IPS-20b (cell line): Measurements from ENCODE around the gene TNNI3.

Experiments
- H3K27ac ChIP-seq: one replicate; pipeline ENCODE4 v1.5.1; 2013; ENCODE audit warnings: low read length
- H3K27me3 ChIP-seq: 2 replicates; pipeline ENCODE4 v1.6.1; 2013; ENCODE audit warnings: mild to moderate bottlenecking, low read length, inconsistent platforms; ENCODE audit not compliant: insufficient read depth
- H3K36me3 ChIP-seq: 2 replicates; pipeline ENCODE4 v1.6.1; 2013; ENCODE audit warnings: low read depth, mild to moderate bottlenecking, inconsistent platforms, low read length, moderate library complexity; ENCODE audit not compliant: insufficient read depth
- H3K4me1 ChIP-seq: 2 replicates; pipeline ENCODE4 v1.6.1; 2013; ENCODE audit warnings: mild to moderate bottlenecking, control low read depth, inconsistent platforms, low read length, moderate library complexity; ENCODE audit not compliant: insufficient read depth
- H3K4me3 ChIP-seq: 2 replicates; pipeline ENCODE4 v1.5.1; 2013; ENCODE audit warnings: mild to moderate bottlenecking, low read length, inconsistent platforms
- H3K9ac ChIP-seq: 2 replicates; pipeline ENCODE4 v1.6.1; 2013; ENCODE audit warnings: low read depth, mild to moderate bottlenecking, inconsistent platforms, low read length, moderate library complexity
- H3K9me3 ChIP-seq: 2 replicates; pipeline ENCODE4 v1.6.1; 2013; ENCODE audit warnings: mild to moderate bottlenecking, low read depth, low read length, inconsistent platforms; ENCODE audit not compliant: insufficient read depth

The TNNI3 gene

DNA sequence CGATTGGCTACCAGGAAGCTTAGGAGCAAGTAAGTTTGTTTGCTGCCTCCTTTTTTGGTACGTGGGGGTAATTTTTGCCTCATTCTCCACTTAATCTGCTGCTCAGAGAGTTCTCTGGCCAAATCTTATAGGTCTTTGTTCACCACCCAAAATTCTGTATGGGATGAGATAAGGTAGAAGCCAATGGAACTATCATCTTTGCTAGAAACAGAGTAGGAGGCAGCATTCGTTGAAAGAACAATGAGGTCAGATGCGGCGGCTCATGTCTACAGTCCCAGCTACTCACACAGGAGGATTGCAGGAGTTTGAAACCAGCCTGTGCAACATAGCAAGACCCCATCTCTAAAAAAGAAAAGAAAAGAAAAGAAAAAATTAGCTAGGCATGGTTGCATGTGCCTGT, 13.9 kb upstream of the TNNI3 start:
- H3K4me3 ChIP-seq: no peak overlapping the region
- peaks cover 7% of the 10 kb centered on the region for H3K4me1 ChIP-seq
- no peaks in the 10 kb centered on the region for H3K36me3 ChIP-seq
- H3K27ac ChIP-seq: no peak overlapping the region
- no peak overlapping the region for H3K9ac ChIP-seq
- peaks cover 78% of the 10 kb centered on the region for H3K27me3 ChIP-seq
- H3K9me3 ChIP-seq: no peaks in the 10 kb centered on the region

DNA sequence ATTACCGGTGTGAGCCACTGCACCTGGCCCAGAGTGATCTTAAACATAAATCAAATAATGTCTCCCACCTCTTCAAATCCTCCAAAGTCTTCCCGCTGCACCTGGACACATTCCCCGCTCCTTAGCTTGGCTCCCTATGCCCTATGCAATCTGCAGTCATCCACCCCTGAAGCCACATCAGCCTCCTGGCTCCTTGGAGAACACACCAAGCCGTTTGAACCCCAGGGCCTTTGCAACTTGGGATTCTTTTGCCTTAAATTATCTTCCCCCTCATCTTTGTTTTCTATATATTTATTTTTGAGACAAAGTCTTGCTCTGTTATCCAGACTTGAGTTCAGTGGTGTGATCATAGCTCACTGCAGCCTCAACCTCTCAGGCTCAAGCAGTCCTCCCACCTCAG, 11.6 kb upstream of the TNNI3 start:
- Histone ChIP-seq H3K4me1 (peaks cover 3% of the 10 kb centered on the region; the same call in 1 of the 2 replicates), H3K9me3 (no peaks in the 10 kb centered on the region), H3K27me3 (peaks cover 55% of the 10 kb centered on the region)

DNA sequence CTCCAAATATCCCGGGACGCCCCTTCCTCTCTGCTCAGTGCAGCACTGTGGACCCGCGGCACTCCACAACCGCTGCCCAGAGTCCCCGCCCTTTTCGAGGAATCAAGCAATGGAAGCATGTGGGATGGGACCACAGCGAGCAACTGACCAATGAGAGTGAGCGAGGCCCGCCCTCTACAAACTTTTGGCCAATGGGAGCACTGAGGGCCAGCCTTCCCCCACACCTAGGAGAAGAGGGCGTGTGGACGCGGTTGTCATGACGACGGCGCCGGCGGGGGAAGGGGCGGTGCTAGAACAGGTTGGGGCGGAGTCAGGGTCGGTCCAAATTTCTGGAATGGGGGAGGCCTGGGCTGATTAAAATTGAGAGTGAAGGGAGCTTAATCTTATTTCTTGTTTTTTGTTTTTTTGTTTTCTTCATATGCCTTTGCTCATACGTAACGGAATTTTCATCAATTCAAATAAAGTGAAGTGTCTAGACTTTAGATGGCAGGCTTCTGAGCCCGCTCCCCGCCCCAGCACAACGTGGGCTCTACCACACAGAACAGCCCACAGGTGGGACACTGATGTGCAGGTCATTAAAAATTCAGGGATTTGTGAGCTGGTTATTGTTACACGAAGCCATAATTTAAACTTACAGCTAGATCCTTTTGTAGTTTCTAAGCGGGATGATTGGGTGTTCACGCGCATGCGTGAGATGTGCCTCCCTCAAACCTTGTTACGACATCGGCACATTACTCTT, 9.2 kb upstream of the TNNI3 start, which contains the start of gene DNAAF3:
Gene DNAAF3 (minus strand): TSS at position 84 of the 739 bp plus-strand sequence. CDS start 200 bp downstream, outside the sequence.
- Histone ChIP-seq H3K4me3 (peak within 1 kb of the TSS; percentile 74), H3K27me3 (peaks cover 43% of the 10 kb centered on the region), H3K4me1 (no peaks in the 10 kb centered on the region), H3K27ac (peak within 1 kb of the TSS; percentile 26), H3K9me3 (no peaks in the 10 kb centered on the region), H3K36me3 (no peaks in the 10 kb centered on the region), H3K9ac (peak within 1 kb of the TSS; percentile 67)

More for the DNA sequence above, 11.6 kb upstream of the TNNI3 start:
- Histone ChIP-seq H3K27ac (no peak overlapping the region), H3K36me3 (no peaks in the 10 kb centered on the region), H3K9ac (no peak overlapping the region), H3K4me3 (no peak overlapping the region)

DNA sequence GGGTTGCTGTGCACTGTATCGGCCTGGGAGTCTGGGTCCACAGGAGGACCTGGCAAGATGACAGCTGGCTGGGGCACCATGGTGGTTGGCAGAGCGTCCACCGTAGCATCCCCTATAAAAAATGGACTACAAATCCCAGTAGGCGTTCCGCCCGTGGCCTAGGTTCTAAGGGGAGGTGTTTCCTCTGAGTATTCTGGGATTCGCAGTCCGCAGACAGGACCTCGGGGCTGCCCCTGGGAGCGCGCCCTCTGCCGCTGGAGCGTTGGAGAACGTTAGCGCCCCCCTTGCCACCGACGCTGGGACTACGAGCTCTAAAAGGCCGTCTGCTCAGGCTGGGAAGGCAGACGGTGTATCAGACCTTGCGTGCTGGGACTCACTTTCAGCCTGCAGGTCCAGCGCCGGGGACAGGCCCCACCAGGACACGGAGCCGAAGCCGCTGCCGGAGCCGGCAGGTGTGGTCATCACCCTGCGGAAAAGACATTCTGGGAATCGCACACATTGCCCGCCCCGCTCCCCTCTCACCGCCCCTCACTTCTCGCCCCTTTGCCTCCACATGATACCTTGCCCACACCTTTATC, 8.5 kb upstream of the TNNI3 start:
- H3K9ac ChIP-seq: no peak overlapping the region
- no peaks in the 10 kb centered on the region for H3K4me1 ChIP-seq
- no peaks in the 10 kb centered on the region for H3K9me3 ChIP-seq
- no peak overlapping the region for H3K27ac ChIP-seq
- H3K36me3 ChIP-seq: no peaks in the 10 kb centered on the region
- H3K27me3 ChIP-seq: peaks cover 43% of the 10 kb centered on the region
- peak overlapping the region; percentile 74 for H3K4me3 ChIP-seq

DNA sequence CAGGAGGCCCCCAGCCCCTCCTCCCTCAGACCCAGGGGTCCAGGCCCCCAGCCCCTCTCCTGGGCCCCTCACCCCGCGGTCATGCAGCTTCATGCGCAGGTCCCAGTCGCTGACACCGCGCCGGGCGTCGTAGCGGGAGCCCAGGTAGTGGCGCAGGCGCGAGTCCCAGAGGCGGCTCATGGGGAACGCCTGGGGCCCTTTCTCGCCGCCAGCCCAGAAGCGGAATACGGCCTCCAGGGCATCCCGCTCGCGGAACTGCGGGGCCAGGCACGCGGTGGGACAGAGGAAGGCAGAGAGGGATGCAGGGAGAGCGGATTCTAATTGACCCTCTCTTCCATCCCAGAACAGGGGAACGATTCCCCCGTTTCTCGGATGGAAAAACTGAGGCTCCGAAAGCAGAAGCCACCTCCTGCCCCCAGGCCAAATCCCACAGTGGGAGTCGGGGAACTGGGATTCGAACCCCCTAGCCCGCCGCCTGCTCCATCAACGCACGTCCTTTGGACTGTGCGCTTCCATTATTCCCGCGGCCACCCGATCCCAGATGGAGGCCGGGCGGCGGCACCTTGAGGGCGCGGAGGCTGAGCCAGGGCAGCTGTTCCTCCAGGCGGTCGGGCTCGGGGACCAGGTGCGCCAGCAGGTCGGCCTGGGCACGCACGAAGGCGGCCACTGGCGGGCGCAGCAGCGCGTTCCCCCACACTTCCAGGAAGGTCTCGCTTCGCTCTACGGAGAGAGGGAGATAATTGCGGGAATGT, 4.2 kb upstream of the TNNI3 start:
- Histone ChIP-seq H3K4me3 (no peak overlapping the region), H3K36me3 (no peaks in the 10 kb centered on the region), H3K9me3 (no peaks in the 10 kb centered on the region), H3K9ac (no peak overlapping the region), H3K4me1 (peaks cover 4% of the 10 kb centered on the region; the same call in 1 of the 2 replicates), H3K27ac (no peak overlapping the region), H3K27me3 (peaks cover 36% of the 10 kb centered on the region)

DNA sequence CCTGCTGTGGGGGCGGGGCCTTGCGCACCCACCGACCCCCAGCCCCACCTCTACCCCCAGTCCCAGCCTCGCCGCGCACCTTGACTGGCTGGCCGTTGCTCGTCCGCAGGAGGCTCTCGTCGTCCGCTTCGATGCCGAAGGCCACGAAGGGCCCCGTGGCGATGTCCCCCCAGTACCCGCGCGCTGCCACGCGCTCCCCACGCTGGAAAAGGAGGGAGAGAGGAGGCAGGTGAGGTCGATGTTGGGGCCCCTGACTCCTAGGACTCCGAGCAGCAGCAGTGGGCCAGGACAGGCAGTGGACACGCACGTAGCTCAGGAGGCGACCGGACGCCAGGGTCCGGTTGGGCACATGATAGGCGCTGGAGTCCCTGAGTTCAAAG, 3.4 kb upstream of the TNNI3 start:
- H3K9me3 ChIP-seq: no peaks in the 10 kb centered on the region
- peak overlapping the region; percentile 51; the same call in 1 of the 2 replicates for H3K4me3 ChIP-seq
- no peaks in the 10 kb centered on the region for H3K36me3 ChIP-seq
- H3K27me3 ChIP-seq: peaks cover 36% of the 10 kb centered on the region
- H3K9ac ChIP-seq: no peak overlapping the region
- H3K27ac ChIP-seq: no peak overlapping the region
- H3K4me1 ChIP-seq: peaks cover 4% of the 10 kb centered on the region; the same call in 1 of the 2 replicates

DNA sequence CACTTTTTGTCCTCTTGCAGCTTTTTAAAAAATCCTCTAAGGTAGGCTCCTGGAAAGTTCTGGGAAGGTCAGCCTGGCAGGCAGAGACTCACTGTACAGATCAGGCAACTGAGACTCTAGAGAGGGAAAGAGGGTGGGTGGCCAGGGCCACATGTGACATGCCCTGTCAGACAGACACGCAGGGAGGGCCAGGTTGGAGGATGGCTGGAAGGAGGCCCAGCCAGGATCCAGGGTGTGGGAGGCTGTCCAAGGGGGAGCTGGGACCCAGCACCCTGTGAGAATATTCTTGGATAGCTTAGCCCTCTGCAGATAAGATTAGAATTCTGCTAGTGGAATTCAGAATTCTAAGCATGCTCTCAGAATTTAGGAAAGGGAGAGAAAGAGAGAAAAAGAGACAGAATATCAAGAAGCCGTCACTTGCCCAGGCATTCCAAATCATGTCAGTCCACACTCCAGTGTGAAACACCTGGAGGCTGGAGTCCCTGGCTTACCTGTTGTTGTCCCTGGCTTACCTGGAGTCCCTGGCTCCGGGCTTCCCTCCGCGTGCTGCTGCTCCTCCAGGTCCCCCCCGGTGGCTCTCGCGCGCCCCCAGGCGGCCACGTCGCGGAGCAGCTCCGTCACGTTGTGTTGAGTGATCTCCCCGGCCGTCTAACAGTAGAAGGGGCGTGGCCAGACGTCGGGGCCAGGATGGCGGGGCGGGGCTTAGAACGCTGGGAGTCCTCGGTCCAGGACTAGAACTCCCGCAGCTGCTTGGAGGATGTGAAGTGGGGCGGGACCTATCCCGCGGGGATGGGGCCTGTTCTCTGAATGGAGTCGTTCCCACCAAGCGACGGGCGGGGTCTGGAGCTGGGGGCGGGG, 2.8 kb upstream of the TNNI3 start:
- Histone ChIP-seq H3K27ac (no peak overlapping the region), H3K9me3 (no peaks in the 10 kb centered on the region), H3K9ac (no peak overlapping the region), H3K4me1 (peaks cover 4% of the 10 kb centered on the region; the same call in 1 of the 2 replicates), H3K4me3 (peak overlapping the region; percentile 51), H3K27me3 (peaks cover 36% of the 10 kb centered on the region), H3K36me3 (no peaks in the 10 kb centered on the region)

DNA sequence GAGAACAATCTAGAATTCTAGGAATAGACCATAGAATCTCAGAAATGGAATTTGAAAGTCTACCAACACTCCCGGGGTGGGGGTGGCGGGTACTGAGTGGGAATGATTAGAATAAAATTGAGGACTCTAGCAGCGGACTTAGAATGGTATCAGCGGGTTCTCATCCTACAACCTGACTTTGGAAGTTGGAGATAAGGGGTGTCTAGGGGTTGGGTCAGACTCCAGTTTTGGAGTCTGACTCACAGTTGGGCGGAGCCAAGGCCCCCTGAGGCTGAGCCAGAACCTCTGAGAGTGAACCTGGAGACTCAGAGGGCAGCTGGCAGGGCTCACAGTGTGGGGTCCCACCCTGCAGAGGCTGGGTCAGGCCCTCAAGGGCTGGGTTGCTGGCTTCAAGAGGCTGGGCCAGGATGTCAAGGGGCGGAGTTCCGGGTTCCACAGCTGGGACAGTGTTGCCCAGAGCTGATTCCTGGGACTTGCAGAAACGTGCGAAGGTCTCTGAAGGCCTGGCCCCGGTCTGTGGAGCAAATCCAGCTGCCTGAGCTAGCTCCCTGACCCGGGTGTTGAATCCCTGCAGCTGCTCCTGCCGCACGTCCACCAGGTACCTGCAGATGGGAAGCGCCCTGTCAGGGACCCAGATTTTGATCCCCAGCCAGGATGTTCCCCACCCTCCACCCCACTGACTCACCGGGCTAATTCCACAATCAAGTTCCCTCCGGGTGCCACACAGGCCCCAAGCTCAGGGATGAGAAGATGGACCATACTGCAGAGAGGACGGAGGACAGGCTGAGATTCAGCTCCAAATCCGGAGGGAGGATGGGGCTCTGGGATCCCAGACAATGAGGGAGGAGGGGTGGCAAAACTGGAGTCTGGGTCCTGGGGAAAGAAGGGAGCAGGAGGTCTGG, 1.6 kb upstream of the TNNI3 start:
- Histone ChIP-seq H3K9me3 (no peaks in the 10 kb centered on the region), H3K27me3 (peaks cover 36% of the 10 kb centered on the region), H3K9ac (no peak overlapping the region), H3K4me1 (peaks cover 4% of the 10 kb centered on the region; the same call in 1 of the 2 replicates), H3K27ac (no peak overlapping the region), H3K36me3 (no peaks in the 10 kb centered on the region), H3K4me3 (no peak overlapping the region)

DNA sequence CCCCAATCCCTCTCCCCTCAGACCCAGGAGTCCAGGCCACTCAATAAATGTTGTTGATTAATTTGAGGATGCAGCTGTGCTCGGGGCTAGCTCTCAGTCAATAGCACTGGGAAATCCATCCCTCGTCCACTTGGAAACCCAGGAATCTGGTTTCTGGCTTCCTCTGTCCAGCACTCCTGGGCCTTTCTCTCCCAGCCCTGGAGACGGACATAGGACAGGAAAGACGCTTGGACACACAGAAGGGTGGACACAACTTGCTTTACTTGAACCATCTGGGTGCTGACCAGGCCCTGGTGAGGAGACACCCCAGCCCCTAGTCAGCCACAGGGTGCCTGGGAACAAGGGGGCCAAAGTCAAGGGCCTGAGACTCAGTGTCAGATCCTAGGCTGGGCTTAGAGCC, 891 bp upstream of the TNNI3 start:
- no peak overlapping the region for H3K27ac ChIP-seq
- H3K9ac ChIP-seq: no peak overlapping the region
- H3K36me3 ChIP-seq: no peaks in the 10 kb centered on the region
- H3K4me1 ChIP-seq: peaks cover 4% of the 10 kb centered on the region; the same call in 1 of the 2 replicates
- H3K9me3 ChIP-seq: no peaks in the 10 kb centered on the region
- no peak overlapping the region for H3K4me3 ChIP-seq
- peaks cover 36% of the 10 kb centered on the region for H3K27me3 ChIP-seq

DNA sequence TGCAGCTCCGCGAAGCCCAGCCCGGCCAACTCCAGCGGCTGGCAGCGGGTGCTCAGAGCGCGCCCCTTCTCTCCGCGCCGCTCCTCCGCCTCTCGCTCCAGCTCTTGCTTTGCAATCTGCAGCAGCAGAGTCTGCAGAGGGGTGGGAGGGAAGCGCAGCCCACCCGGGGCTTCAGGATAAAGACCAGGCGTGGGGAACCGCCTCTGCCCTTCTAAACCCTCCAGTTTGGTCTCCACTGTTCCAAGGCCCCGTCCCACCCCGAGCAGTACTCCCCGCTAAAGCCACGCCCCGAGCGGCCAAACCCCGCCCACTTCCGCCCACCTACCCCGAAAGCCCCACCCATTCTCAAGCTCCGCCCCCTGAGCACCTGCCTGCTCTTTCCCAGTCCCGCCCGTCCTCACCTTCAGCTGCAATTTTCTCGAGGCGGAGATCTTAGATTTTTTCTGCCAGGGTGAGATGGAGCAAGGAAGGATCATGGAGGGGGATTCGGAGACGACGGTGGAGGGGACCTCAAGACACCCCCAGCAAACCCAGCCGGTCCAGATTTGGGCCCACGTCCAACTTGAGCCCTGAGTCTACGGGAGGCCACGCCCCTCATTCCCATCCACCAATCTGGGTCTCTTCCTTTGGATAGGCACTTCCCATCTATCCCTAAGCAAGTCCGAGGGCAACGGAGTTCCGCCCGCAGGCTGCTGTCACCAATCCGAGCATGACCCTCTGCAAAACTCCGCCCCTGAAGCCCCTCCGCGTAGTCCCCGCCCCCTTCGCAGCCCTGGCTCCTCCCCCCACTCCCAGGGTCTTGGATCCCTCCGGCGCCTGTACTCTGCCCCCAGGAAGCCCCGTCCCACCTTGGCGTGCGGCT, 1.1 kb downstream of the TNNI3 start:
- Histone ChIP-seq H3K9ac (peak overlapping the region; percentile 74; the same call in 1 of the 2 replicates), H3K36me3 (peaks cover 5% of the 10 kb centered on the region; the same call in 1 of the 2 replicates), H3K4me3 (peak overlapping the region; percentile 79), H3K27me3 (peaks cover 22% of the 10 kb centered on the region), H3K27ac (no peak overlapping the region), H3K4me1 (peaks cover 4% of the 10 kb centered on the region; the same call in 1 of the 2 replicates), H3K9me3 (no peaks in the 10 kb centered on the region)
